Spleen (tissue), 7 donors: ENCODE results near the gene PRKG1.

ENCODE experiments used
- CTCF ChIP-seq, 11 experiments: fragments of 200-600 bp in 7 of 11; fragments of 450-650 bp in 4 of 11; sonication (generic) in 4 of 11; IDR thresholded peaks in 8 of 11; conservative IDR thresholded peaks in 3 of 11; 1 replicate in 7 of 11; 2 replicates in 4 of 11; pipeline versions ENCODE4 v1.4.0 to v1.8.0; 2016 to 2021; ENCODE audit warnings: antibody characterized with exemption in 11 of 11, inconsistent platforms in 4 of 11, mild to moderate bottlenecking in 1 of 11
- POLR2A ChIP-seq, 3 donors: fragments of 450-650 bp; IDR thresholded peaks; one replicate each; pipeline ENCODE4 v1.5.1; 2017; ENCODE audit warnings: antibody characterized with exemption in 3 of 3, mild to moderate bottlenecking in 1 of 3
- POLR2AphosphoS5 ChIP-seq, 3 donors: sonication (generic); formaldehyde crosslinking; IDR thresholded peaks; one replicate each; pipeline ENCODE4 v1.5.1; 2017; ENCODE audit warnings: antibody characterized with exemption in 3 of 3
- donor health status: DM: no; HTN: no; CAD: no; lungs with moderate emphysema.
- donor health status: DM: no; HTN: no; CAD: no.
- donor health status: DM: no; HTN: no; CAD: no.

- no peak for TF ChIP-seq POLR2AphosphoS5 (IDR thresholded peaks at IDR 0.05)
- no peak for TF ChIP-seq CTCF (IDR thresholded peaks at IDR 0.05 in 8 of 11, conservative IDR thresholded peaks at IDR 0.05 in 3 of 11)
- no peak for TF ChIP-seq POLR2A (IDR thresholded peaks at IDR 0.05)
Observed at GRCh38 chr10:51358227-51358626, 283.9 kb downstream of the PRKG1 start.
